ENCODE data around the gene RPS19. TPM values are rescaled to one million over a fixed set of nuclear protein-coding genes. Genes with fewer than 3 reads are reported as not detected.

Gene RPS19
- total RNA-seq, 1 donor from 2014 or later: 3,078 TPM

DNA sequence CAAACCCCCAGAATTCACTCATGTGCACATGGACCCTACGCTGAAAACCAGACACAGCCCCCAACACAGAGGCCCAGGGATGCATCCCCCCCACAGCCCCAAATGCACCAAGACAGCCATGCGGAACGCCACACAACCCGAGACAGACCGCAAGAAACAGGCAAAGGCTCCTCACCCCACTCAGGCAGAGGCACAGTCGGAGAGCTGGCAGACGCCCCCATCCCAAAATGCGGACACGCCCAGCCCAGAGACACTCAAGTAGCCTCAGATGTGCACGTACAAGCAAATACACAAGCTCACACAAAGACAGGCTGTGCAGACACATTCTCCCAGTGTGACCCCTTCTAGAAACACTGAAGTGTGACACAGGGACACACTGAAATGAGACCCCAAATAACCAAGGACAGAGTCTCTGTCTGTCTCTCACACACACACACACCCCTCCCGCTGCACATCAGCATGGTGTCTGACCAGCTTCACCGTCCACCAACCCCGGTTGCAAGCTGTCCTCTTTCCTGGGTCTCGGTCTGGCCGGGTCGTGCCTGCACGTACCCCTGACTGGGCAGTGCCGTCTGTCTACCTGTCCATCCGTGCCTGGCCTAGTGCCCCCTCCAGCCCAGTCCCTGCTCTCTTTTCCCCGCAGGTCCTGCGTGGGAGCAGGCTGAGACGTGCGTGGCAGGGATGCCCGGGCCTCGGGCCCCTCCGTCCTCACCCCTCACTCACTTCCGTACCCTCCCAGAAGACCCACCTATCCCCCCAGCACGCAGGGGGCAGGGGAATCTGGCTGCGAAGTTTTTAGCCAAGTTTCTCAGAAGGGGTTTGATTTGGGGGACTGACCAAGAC, 52.1 kb downstream of the RPS19 start:
- Mint-ChIP-seq H3K27me3 (ENCODE audit: low read depth, unreplicated experiment) (peaks cover 30% of the 10 kb centered on the region), H3K4me3 (ENCODE audit: unreplicated experiment) (no peak overlapping the region)
- DNase-seq (ENCODE audit: low read depth): no peak

DNA sequence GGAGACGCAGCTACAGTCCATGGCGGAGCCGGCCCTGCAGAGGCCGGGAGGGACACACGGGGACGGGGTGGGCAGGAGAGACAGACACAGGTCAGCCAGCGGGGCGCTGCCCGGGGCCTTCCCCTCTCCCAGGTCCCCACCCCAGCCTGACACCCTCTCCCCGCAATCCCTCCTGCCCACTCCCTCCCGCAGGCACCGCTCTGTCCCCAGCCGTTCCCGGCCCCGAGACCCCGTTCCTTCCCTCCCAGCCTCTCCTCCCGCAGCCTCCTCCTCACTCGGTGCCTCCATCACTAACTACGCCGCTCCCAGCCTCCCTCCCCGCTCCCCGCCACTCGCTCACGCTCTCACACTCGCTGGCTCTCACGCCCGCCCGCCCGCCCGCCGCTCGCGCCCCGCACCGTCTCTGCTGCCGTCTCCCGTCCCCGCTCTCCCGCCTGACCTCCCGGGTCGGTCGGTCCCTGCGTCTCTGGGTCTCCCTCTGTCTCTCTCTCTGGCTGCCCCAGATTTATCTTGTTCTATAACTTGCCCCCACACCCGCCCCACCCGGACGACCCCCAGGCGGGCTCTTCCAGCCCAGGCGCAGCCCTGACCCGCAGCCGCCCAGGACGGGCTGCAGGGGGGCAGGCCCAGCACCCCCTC, 53.0 kb downstream of the RPS19 start:
- Mint-ChIP-seq H3K4me1 (ENCODE audit: low read depth, unreplicated experiment) (no peaks in the 10 kb centered on the region), H3K27ac (ENCODE audit: unreplicated experiment) (no peak overlapping the region), H3K4me3 (ENCODE audit: unreplicated experiment) (no peak overlapping the region), H3K9me3 (ENCODE audit: unreplicated experiment) (peaks cover 2% of the 10 kb centered on the region), H3K36me3 (ENCODE audit: low read depth, unreplicated experiment) (no peaks in the 10 kb centered on the region), H3K27me3 (ENCODE audit: low read depth, unreplicated experiment) (peaks cover 30% of the 10 kb centered on the region)
- H3K4me2 ChIP-seq (ENCODE audit: low read length): no peak overlapping the region
- H3K27ac ChIP-seq (ENCODE audit: low read depth, low read length): no peak overlapping the region
- H3K9me3 ChIP-seq (ENCODE audit: insufficient read depth, low read depth, low read length): peaks cover 3% of the 10 kb centered on the region
- H3K27me3 ChIP-seq (ENCODE audit: insufficient read depth, low read length): peaks cover 58% of the 10 kb centered on the region
- H3K4me1 ChIP-seq (ENCODE audit: insufficient read depth, low read length): no peaks in the 10 kb centered on the region
- no peaks in the 10 kb centered on the region for H3K79me2 ChIP-seq (ENCODE audit: insufficient read depth, low read length)
- FAIRE-seq (no peak), DNase-seq (ENCODE audit: low read depth) (no peak)
- no peak overlapping the region for H2AFZ ChIP-seq (ENCODE audit: low read depth, low read length)
- TF ChIP-seq, protein P1, sequence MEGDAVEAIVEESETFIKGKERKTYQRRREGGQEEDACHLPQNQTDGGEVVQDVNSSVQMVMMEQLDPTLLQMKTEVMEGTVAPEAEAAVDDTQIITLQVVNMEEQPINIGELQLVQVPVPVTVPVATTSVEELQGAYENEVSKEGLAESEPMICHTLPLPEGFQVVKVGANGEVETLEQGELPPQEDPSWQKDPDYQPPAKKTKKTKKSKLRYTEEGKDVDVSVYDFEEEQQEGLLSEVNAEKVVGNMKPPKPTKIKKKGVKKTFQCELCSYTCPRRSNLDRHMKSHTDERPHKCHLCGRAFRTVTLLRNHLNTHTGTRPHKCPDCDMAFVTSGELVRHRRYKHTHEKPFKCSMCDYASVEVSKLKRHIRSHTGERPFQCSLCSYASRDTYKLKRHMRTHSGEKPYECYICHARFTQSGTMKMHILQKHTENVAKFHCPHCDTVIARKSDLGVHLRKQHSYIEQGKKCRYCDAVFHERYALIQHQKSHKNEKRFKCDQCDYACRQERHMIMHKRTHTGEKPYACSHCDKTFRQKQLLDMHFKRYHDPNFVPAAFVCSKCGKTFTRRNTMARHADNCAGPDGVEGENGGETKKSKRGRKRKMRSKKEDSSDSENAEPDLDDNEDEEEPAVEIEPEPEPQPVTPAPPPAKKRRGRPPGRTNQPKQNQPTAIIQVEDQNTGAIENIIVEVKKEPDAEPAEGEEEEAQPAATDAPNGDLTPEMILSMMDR (IDR thresholded peaks at IDR 0.05; ENCODE audit: insufficient read depth, low read depth, low read length): no peak
- TF ChIP-seq EZH2 (IDR thresholded peaks at IDR 0.05; ENCODE audit: insufficient read depth, low read length): peak; percentile 37
- no peak overlapping the region for H3K4me3 ChIP-seq (ENCODE audit: insufficient read depth, low read depth, low read length)
- H3K36me3 ChIP-seq (ENCODE audit: insufficient read depth, low read length): no peaks in the 10 kb centered on the region
- peaks cover 39% of the 10 kb centered on the region for H4K20me1 ChIP-seq (ENCODE audit: insufficient read depth, low read length)
- no peak overlapping the region for H3K9ac ChIP-seq (ENCODE audit: low read length)

More for the DNA sequence above, 52.1 kb downstream of the RPS19 start:
- no peak overlapping the region for H3K4me2 ChIP-seq (ENCODE audit: low read length)
- Mint-ChIP-seq H3K4me1 (ENCODE audit: low read depth, unreplicated experiment) (no peaks in the 10 kb centered on the region), H3K36me3 (ENCODE audit: low read depth, unreplicated experiment) (peaks cover 2% of the 10 kb centered on the region), H3K27ac (ENCODE audit: unreplicated experiment) (peak overlapping the region; percentile 59), H3K9me3 (ENCODE audit: unreplicated experiment) (peaks cover 2% of the 10 kb centered on the region)
- no peak overlapping the region for H3K9ac ChIP-seq (ENCODE audit: low read length)
- no peak overlapping the region for H3K27ac ChIP-seq (ENCODE audit: low read depth, low read length)
- no peaks in the 10 kb centered on the region for H3K36me3 ChIP-seq (ENCODE audit: insufficient read depth, low read length)
- H3K4me1 ChIP-seq (ENCODE audit: insufficient read depth, low read length): no peaks in the 10 kb centered on the region
- no peak overlapping the region for H3K4me3 ChIP-seq (ENCODE audit: insufficient read depth, low read depth, low read length)
- TF ChIP-seq EZH2 (IDR thresholded peaks at IDR 0.05; ENCODE audit: insufficient read depth, low read length): peak; percentile 99
- TF ChIP-seq, protein P1 (IDR thresholded peaks at IDR 0.05; ENCODE audit: insufficient read depth, low read depth, low read length): no peak
- H3K9me3 ChIP-seq (ENCODE audit: insufficient read depth, low read depth, low read length): peaks cover 3% of the 10 kb centered on the region
- no peak overlapping the region for H2AFZ ChIP-seq (ENCODE audit: low read depth, low read length)
- H4K20me1 ChIP-seq (ENCODE audit: insufficient read depth, low read length): peaks cover 39% of the 10 kb centered on the region
- no peaks in the 10 kb centered on the region for H3K79me2 ChIP-seq (ENCODE audit: insufficient read depth, low read length)
- FAIRE-seq: no peak
- H3K27me3 ChIP-seq (ENCODE audit: insufficient read depth, low read length): peaks cover 51% of the 10 kb centered on the region

Data from astrocyte (in vitro differentiated cells and primary cell).